ENCODE data around the gene CARMIL1. TPM values are rescaled to one million over a fixed set of nuclear protein-coding genes. Genes with fewer than 3 reads are reported as not detected.

CARMIL1 gene
- total and polyA plus RNA-seq, 2 of the 8 experiments (the other 6 are each of a cell fraction or from before 2014, with no cell fraction given), result 20.3 to 40.4 TPM

DNA sequence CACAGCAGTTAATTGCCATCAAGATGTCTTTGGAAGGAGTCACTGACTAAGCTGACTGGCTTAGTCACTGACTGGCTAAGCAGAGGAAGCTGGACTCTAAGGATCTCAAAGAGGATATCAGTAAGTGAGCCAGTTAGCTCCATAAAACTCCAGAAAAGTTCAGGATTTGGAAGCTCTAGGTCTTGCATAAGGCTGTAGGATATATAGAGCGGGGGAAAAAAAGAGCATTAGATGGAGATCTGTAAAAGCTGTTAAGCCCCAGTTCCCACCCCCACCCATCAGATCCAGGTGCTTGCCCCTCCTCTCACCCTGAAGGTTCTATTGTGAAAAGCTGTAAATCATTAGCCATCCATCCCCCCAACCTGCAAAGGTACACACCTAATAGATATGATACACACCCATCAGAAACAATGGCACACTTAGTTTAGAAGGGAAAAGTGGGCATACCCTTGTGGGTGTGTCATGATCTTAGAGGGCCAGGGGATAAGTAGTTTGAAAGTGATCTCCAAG, 32.2 kb downstream of the CARMIL1 start:
- peaks cover 0 to 81% of the 10 kb centered on the region in 2 experiments; a peak in 2 of 4 replicates for H3K79me2 ChIP-seq (ENCODE audit: control insufficient read depth in 1 of 2, insufficient read depth in 2 of 2, low read length in 2 of 2)
- ChIA-PET CTCF (ENCODE audit: partially characterized antibody) (interaction anchor here (1.1 to 1.2 kb wide), 2 partner anchors 10 to 178 kb away, joined by 3 read pairs; no protein-coding TSS in a partner anchor), POLR2A (ENCODE audit: partially characterized antibody) (interaction anchor here (0.8 kb wide), 1 partner anchor 10 kb away, joined by 3 read pairs; no protein-coding TSS in a partner anchor)
- H3K14ac ChIP-seq (ENCODE audit: insufficient read length), result no peak overlapping the region
- H3K56ac ChIP-seq (replicated peaks; ENCODE audit: insufficient read length, low read depth, low read length), result no peak overlapping the region
- H3K79me1 ChIP-seq (ENCODE audit: low read depth, low read length), result peaks cover 3% of the 10 kb centered on the region; the same call in 1 of the 2 replicates
- H2AK5ac ChIP-seq (ENCODE audit: low read depth, low read length), result no peak overlapping the region
- H2AFZ ChIP-seq (ENCODE audit: low read length), result no peak overlapping the region
- no peak overlapping the region for H3K4ac ChIP-seq (replicated peaks; ENCODE audit: insufficient read length, low read depth, low read length)
- WGBS, 2 experiments (ENCODE audit: extremely low coverage in 1 of 2, insufficient coverage in 1 of 2, insufficient read length in 1 of 2, insufficient replicate concordance in 2 of 2, low coverage in 1 of 2, low lambda C conversion rate in 2 of 2, missing lambda C conversion rate in 1 of 2), result 73% methylated on average over 1 of the region's 1 CpG; no CpG with 5 or more reads in 1 of the 2 experiments
- H3K9ac ChIP-seq (replicated peaks in 1 of 4; ENCODE audit: extremely low read depth in 1 of 4, low read depth in 3 of 4, low read length in 3 of 4), result no peak overlapping the region
- no peaks in the 10 kb centered on the region for H3K36me3 ChIP-seq (ENCODE audit: control insufficient read depth in 2 of 4, insufficient read depth in 4 of 4, low read length in 3 of 4)
- no peak for DNase-seq (ENCODE audit: low read depth in 1 of 2, low spot score in 2 of 2)
- H4K5ac ChIP-seq (ENCODE audit: insufficient read length, low read depth, low read length), result no peak overlapping the region
- no peak overlapping the region for H4K8ac ChIP-seq (ENCODE audit: extremely low read depth, insufficient read depth, low read length)
- no peak overlapping the region for H2BK5ac ChIP-seq (ENCODE audit: low read depth, low read length)
- no peak overlapping the region for H2BK20ac ChIP-seq (ENCODE audit: low read length)
- H4K20me1 ChIP-seq (replicated peaks in 1 of 2; ENCODE audit: control insufficient read depth in 1 of 2, insufficient read depth in 2 of 2, low read length in 2 of 2), result peaks cover 0 to 6% of the 10 kb centered on the region in 2 experiments
- H2BK12ac ChIP-seq (ENCODE audit: low read depth, low read length), result no peak overlapping the region
- H3K23ac ChIP-seq (ENCODE audit: insufficient read length), result no peak overlapping the region
- no peak overlapping the region for H2BK120ac ChIP-seq (replicated peaks; ENCODE audit: low read depth, low read length)
- no peak for TF ChIP-seq SAP30 (IDR thresholded peaks at IDR 0.05; ENCODE audit: insufficient read depth, insufficient replicate concordance, low read length)
- no peak for TF ChIP-seq SP1 (IDR thresholded peaks at IDR 0.05; ENCODE audit: low read depth, low read length)
- no peak for TF ChIP-seq EZH2 (IDR thresholded peaks at IDR 0.05; ENCODE audit: low read depth, low read length, severe bottlenecking)
- TF ChIP-seq CBX5 (IDR thresholded peaks at IDR 0.05; ENCODE audit: low read depth, low read length), result no peak
- TF ChIP-seq GABPA (IDR thresholded peaks at IDR 0.05; ENCODE audit: borderline replicate concordance, insufficient read depth, low read length), result no peak
- no peak for TF ChIP-seq BRCA1 (IDR thresholded peaks at IDR 0.05; ENCODE audit: low read depth, low read length)
- TF ChIP-seq POLR2AphosphoS5 (IDR thresholded peaks at IDR 0.05; ENCODE audit: low read depth, low read length), result no peak
- no peak for TF ChIP-seq NRF1 (IDR thresholded peaks at IDR 0.05; ENCODE audit: low read depth, low read length)
- TF ChIP-seq ZNF274 (IDR thresholded peaks at IDR 0.05; ENCODE audit: borderline replicate concordance, extremely low read depth, low read length), result no peak
- no peak for TF ChIP-seq TCF12 (IDR thresholded peaks at IDR 0.05; ENCODE audit: low read depth, low read length)
- no peak for TF ChIP-seq JUN (IDR thresholded peaks at IDR 0.05; ENCODE audit: low read depth, low read length)
- H2BK15ac ChIP-seq (ENCODE audit: low read length), result no peak overlapping the region
- no peak overlapping the region for H3K27ac ChIP-seq (ENCODE audit: low read depth, low read length)
- H3K4me1 ChIP-seq (replicated peaks in 1 of 4; ENCODE audit: control insufficient read depth in 3 of 4, insufficient read depth in 4 of 4, low read length in 3 of 4), result peaks cover 2 to 23% (median 13%) of the 10 kb centered on the region in 4 experiments; a peak in 5 of 7 replicates
- H3K23me2 ChIP-seq (ENCODE audit: low read depth, low read length), result no peaks in the 10 kb centered on the region; the same call in 1 of the 2 replicates
- peaks cover 0 to 1% (median 0%) of the 10 kb centered on the region in 4 experiments; a peak in 1 of 7 replicates for H3K27me3 ChIP-seq (replicated peaks in 1 of 4; ENCODE audit: control insufficient read depth in 3 of 4, extremely low read depth in 1 of 4, insufficient read depth in 3 of 4, low read length in 3 of 4)
- no peak overlapping the region for H3K4me2 ChIP-seq (ENCODE audit: insufficient read depth in 1 of 2, low read depth in 2 of 2, low read length in 2 of 2)
- no peaks in the 10 kb centered on the region for H3K9me3 ChIP-seq (ENCODE audit: insufficient read depth in 2 of 2, low read depth in 1 of 2, low read length in 1 of 2)
- H4K91ac ChIP-seq (replicated peaks; ENCODE audit: insufficient read length, low read length), result no peak overlapping the region
- H3K18ac ChIP-seq (ENCODE audit: extremely low read depth, low read length), result no peak overlapping the region
- no peak for FAIRE-seq
- no peak overlapping the region for H3K4me3 ChIP-seq (ENCODE audit: extremely low read depth in 1 of 4, insufficient read depth in 2 of 4, low read depth in 3 of 4, low read length in 4 of 4)

Measured in H1 (cell line).